ENCODE measurements around the gene ZNF683.

DNA sequence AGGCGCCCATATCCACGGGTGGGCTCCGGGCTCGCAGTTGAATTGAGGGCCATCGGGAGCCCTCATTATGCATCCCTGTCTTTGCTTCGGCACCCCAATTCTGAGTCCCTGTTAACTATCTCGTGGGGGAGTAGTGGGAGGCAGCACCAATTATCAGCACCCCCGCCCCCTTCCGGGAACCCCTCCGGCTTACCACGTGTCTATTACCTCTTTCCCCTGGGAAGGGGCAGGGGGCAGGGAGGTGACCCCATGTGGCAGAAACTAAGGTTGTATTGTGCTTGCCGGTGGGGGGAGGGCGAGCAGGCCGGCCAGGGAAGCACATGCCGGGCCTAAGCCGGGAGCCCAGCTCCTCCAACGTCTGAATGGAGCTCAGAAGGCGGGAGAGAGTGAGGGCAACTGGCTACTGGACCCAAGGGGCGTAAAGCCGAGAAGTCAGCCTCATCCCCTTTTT is 39.1 kb upstream of the ZNF683 start:
- TF ChIP-seq CTCF (conservative IDR thresholded peaks at IDR 0.05; ENCODE audit: low read depth in 2 of 2) (no peak), STAT1 (IDR thresholded peaks at IDR 0.05; ENCODE audit: unreplicated experiment) (no peak), EZH2phosphoT487 (IDR thresholded peaks at IDR 0.05; ENCODE audit: unreplicated experiment) (no peak), POLR2AphosphoS5 (IDR thresholded peaks at IDR 0.05; ENCODE audit: low read depth) (no peak; the same call in 1 of the 2 replicates), EZH2 (IDR thresholded peaks at IDR 0.05; ENCODE audit: low read depth, unreplicated experiment) (no peak), CREB1 (CRISPR knock-in tag; IDR thresholded peaks at IDR 0.05; ENCODE audit: low read depth) (no peak), ZNF114 (CRISPR knock-in tag; IDR thresholded peaks at IDR 0.05) (no peak), JUNB (IDR thresholded peaks at IDR 0.05; ENCODE audit: unreplicated experiment) (no peak)
- TF ChIP-seq, protein P1, sequence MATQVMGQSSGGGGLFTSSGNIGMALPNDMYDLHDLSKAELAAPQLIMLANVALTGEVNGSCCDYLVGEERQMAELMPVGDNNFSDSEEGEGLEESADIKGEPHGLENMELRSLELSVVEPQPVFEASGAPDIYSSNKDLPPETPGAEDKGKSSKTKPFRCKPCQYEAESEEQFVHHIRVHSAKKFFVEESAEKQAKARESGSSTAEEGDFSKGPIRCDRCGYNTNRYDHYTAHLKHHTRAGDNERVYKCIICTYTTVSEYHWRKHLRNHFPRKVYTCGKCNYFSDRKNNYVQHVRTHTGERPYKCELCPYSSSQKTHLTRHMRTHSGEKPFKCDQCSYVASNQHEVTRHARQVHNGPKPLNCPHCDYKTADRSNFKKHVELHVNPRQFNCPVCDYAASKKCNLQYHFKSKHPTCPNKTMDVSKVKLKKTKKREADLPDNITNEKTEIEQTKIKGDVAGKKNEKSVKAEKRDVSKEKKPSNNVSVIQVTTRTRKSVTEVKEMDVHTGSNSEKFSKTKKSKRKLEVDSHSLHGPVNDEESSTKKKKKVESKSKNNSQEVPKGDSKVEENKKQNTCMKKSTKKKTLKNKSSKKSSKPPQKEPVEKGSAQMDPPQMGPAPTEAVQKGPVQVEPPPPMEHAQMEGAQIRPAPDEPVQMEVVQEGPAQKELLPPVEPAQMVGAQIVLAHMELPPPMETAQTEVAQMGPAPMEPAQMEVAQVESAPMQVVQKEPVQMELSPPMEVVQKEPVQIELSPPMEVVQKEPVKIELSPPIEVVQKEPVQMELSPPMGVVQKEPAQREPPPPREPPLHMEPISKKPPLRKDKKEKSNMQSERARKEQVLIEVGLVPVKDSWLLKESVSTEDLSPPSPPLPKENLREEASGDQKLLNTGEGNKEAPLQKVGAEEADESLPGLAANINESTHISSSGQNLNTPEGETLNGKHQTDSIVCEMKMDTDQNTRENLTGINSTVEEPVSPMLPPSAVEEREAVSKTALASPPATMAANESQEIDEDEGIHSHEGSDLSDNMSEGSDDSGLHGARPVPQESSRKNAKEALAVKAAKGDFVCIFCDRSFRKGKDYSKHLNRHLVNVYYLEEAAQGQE (IDR thresholded peaks at IDR 0.05; ENCODE audit: unreplicated experiment), result no peak
- TF ChIP-seq, protein P2, sequence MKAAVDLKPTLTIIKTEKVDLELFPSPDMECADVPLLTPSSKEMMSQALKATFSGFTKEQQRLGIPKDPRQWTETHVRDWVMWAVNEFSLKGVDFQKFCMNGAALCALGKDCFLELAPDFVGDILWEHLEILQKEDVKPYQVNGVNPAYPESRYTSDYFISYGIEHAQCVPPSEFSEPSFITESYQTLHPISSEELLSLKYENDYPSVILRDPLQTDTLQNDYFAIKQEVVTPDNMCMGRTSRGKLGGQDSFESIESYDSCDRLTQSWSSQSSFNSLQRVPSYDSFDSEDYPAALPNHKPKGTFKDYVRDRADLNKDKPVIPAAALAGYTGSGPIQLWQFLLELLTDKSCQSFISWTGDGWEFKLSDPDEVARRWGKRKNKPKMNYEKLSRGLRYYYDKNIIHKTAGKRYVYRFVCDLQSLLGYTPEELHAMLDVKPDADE (IDR thresholded peaks at IDR 0.05), result no peak
